ENCODE measurements around the gene PSMD7.

PSMD7 gene

DNA sequence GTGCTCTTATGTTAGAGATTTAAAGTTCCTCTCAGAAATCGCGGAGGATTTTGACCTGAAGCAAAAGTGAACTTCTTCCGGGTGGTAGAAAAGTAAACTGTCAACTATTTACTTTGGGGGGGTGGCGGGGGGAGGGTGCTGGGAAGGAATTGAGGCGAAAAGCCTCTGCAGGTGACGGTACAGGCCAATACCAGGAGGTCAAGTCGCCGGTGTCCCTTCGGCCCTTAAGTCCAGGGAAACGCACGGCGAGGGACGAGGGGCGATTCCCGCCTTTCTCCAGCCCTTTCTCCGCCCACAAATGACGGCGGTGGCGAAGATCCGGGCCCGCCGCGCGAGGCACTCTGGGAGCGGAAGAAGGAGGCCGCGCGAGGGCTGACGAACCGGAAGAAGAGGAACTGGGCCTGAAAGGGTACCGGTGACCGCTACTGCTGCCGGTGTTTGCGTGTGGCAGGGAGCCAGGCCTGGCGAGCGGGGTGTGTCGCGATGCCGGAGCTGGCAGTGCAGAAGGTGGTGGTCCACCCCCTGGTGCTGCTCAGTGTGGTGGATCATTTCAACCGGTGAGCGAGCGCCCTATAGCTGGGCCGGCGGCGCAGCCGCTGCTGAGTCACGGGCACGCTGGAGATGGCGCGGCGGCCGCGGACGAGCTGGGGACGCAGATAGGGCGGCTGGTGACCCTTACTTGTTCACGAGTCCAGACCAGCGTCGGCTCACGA lies at the start of gene PSMD7:
PSMD7 (plus strand) TSS at position 383 of the 713 bp plus-strand sequence; CDS start at position 484, 101 bp downstream.
- DNase-seq, result peak; percentile 92

GRCh38 chr16:74249254-74249653 lies 47.4 kb upstream of the PSMD7 start:
- DNase-seq, result no peak

- DNase-seq, result no peak
These were observed 46.8 kb upstream of the PSMD7 start for GRCh38 chr16:74249846-74250245.

GRCh38 chr16:74252329-74252728 lies 44.3 kb upstream of the PSMD7 start:
- DNase-seq, result no peak

GRCh38 chr16:74253161-74253938 lies 43.3 kb upstream of the PSMD7 start:
- DNase-seq, result no peak

DNA sequence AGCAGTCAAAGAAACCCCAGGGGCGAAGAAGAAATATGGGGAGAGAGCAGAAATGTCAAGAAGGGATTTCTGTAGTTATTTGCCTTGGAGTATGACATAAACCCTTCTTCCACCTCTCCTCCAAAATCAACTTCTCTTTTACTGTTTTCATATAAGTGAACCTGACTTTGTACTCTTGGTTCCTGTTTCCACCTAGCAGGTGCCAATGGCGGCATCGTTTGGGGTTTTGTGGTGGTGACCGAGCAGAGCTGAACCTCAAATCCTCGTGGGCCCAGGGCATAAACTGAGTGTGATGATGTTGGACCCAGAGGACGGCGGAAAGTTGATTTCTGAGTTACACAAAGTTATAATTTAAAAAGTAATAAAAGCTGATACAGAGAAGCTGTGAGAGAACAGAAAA lies 39.6 kb upstream of the PSMD7 start:
- peak; percentile 2 for DNase-seq

- no peak for DNase-seq
These were observed 35.5 kb upstream of the PSMD7 start for GRCh38 chr16:74261068-74261467.

DNA sequence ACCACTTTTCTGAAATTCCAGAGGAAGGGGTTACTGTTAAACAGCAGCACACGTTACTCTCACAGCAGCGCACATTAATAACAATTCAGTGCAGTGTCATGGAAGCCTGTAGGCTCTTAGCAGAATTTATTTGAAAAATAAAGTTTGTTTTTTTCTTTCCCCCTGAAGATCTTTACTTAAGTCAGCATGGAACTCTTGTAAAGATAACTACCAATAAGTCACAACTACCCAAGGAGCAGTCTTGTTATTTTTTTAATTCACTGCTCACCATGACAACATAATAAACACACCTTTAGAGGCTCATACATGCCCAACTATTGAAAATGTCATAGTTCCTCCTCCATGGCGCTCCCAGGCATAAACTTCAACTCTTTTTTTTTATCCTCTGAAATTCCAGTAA lies 31.8 kb upstream of the PSMD7 start:
- no peak for DNase-seq

DNA sequence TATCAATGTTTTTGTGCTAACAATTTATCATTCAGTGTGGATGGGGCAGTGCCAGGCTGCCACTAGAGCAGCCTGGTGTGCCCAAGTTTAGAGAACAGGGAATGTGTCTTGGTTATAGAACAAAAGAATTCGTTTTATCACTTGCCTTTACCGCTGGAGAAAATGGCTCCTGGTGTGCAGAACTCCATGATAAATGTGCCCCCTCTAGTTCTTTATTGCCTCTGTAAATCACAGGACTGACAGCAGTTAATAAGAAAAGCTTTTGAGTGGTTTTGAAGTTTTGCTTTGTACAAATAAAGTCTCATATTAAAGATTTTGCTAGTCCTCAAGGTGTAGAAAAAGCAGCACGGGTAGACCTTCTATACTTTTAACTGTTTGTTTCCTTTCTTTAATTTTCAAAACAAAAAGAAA lies 28.2 kb upstream of the PSMD7 start:
- no peak for DNase-seq

GRCh38 chr16:74271872-74272271 lies 24.7 kb upstream of the PSMD7 start:
- no peak for DNase-seq

DNA sequence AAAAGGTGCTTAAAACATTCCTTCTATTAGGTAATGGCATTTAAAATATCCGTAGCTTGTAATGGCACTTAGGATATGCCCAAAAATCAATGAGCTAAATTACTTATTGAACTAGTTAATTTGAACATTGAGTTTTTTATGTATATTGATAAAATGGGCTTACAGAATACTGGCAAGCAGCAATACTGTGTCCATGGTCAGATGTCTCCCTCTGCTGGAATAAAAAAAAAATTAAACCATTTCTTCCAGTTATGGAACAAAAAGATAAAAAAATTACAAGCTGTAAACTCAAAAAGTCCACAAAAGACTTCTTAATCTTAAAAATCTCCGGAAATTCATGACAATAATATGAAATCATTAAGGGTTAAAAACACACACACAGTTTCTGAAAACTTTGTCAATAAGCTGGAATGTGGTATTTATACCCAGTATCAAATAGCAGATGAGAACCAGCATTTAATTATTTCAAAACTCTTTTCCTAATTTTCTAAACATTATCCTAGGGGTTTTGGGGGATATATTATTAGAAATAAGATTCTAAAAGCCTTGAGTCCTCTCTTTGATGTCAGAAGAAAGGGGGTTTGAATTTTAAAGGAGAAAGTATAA lies 21.5 kb upstream of the PSMD7 start:
- DNase-seq, result no peak

DNA sequence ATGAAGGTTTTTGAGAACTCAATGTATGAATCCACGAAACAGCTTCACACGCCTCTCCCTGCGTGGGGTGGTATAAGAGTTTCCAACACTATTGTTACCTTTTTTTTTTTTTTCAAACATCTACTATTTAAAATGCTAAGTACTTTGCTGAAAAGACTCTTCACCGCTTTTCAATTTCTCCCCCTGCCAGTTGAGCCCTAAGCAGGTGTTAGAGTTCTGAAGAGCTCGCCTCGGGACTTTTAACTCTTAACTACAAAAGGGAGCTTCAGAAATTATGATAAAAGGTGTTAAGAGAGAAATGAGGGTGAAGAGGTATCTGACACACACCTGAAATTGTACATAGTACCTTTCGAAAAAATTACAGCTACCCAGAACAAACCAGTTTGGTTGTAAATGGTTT lies 20.9 kb upstream of the PSMD7 start:
- DNase-seq, result no peak

DNA sequence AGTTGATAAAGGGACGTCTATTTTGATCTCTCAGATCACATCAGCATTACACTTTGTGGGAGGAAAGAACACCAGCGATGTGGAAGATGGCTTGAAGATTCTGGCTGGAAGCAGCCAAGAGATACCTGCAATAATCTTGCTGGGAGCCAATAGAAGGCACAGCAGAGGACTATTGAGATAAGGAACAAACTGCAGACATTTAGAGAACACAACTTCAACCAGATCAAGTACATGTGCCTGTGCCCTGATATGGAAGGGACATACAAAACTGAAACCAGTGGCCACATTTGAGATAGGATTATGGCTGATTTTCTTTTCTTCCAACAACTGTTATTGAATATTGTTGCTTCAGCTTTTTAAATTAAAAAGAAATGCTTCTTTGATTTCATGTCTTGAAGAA lies 18.6 kb upstream of the PSMD7 start:
- no peak for DNase-seq

GRCh38 chr16:74279266-74279665 lies 17.3 kb upstream of the PSMD7 start:
- DNase-seq, result no peak

GRCh38 chr16:74279805-74280204 lies 16.8 kb upstream of the PSMD7 start:
- no peak for DNase-seq

GRCh38 chr16:74280448-74280847 lies 16.2 kb upstream of the PSMD7 start:
- DNase-seq, result no peak

GRCh38 chr16:74281300-74281699 lies 15.3 kb upstream of the PSMD7 start:
- no peak for DNase-seq

- no peak for DNase-seq
These were observed 12.9 kb upstream of the PSMD7 start for GRCh38 chr16:74283716-74284115.

GRCh38 chr16:74288065-74288464 lies 8.5 kb upstream of the PSMD7 start:
- DNase-seq, result no peak

- DNase-seq, result no peak
These were observed 6.3 kb upstream of the PSMD7 start for GRCh38 chr16:74290356-74290755.

DNA sequence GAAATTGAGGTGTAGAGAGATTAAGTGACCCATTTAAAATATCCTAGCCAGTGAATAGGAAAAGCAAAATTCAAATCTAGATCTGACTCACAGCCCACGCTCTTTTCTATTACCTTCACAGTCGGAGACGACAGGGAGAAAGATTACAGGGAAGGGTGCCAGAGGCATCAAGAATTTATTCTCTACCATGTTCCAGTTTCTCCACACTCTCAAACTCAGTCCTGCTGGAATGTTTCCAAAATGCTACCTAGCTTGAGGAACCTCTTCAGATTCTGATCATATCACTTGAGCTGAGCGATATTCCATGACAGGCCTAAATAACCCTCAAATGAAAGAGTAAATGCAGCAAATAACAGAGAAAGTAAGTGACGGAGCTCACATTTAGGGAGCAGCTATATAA lies 5.4 kb upstream of the PSMD7 start:
- DNase-seq, result no peak

DNA sequence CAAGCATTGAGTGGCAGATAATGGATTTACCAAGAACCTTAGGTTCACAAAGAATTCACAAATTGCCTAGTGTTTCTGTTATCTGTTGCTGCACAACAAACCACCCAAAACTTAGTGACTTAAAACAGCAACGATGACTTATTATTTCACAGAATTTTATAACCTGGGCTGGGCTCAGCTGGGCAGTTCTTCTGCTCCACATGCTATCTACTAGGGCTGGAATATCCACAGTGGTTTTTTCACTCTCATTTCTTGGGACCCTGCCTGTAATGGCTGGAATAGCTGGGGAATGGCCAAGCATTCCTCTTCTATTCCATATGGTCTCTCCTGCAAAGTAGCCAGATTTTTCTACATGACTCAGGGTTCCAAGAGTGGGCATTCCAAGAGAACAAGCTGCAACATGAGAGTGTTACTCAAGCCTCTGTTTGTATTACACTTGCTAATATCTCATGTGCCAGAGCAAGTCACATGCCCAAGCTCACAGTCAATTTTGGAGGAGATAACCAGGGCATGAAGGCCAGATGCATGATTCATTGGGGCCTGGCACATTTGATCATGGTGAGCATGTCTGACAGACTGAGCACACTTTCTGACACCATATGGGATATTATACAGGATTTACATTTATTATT lies 4.9 kb upstream of the PSMD7 start:
- no peak for DNase-seq

DNA sequence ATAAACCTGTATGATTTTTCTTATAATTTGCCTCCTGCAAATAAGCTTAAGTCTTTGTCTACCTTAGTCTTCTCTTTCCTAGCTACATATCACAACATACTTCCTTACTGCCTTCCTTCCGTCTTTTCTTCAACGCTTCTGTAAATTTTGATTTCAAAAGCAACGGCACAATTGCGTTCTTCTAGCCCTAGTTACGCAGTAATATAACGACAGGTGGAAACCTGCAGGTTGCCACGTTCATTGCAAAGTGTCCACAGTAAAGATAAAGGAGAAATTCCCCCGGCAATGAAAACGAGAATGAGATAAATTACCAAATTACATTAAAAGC lies 546 bp upstream of the PSMD7 start:
- peak; percentile 7 for DNase-seq

Data from stimulated activated CD4-positive, alpha-beta T cell treated with anti-CD3 and anti-CD28 coated beads, Interleukin-15, amount 100 ng/mL, for 24 hours (primary cell).